CD8-positive, alpha-beta memory T cell (primary cell): ENCODE data around the gene CEMIP2. TPM values are rescaled to one million over a fixed set of nuclear protein-coding genes. Genes with fewer than 3 reads are reported as not detected.

Source experiments
- CTCF ChIA-PET: fragments of 350-600 bp; sonication (Branson Sonifier 250); formaldehyde crosslinking; loops from one replicate; lab custom pipeline; 2021; ENCODE audit warnings: antibody characterized with exemption; lab: Charles Lee
- POLR2A ChIA-PET: fragments of 350-600 bp; sonication (Branson Sonifier 250); formaldehyde crosslinking; loops from one replicate; lab custom pipeline; 2021; ENCODE audit warnings: antibody characterized with exemption; lab: Charles Lee
- DNase-seq, 5 donors: peaks; one replicate each; pipeline versions ENCODE4 v3.0.0 to v3.0.0-alpha.2; 2020 to 2022; ENCODE audit warnings: mixed read lengths in 1 of 5
- H3K27ac ChIP-seq: one replicate; pipeline ENCODE4 v1.7.0; 2013; ENCODE audit warnings: low read depth, mild to moderate bottlenecking, low read length, moderate library complexity
- H3K27me3 ChIP-seq: 2 replicates; pipeline ENCODE4 v1.7.0; 2013; ENCODE audit warnings: low read length, mild to moderate bottlenecking; ENCODE audit not compliant: insufficient read depth, poor library complexity, severe bottlenecking
- H3K36me3 ChIP-seq: 2 replicates; pipeline ENCODE4 v1.7.0; 2013; ENCODE audit warnings: mild to moderate bottlenecking, low read length, moderate library complexity; ENCODE audit not compliant: insufficient read depth
- H3K4me1 ChIP-seq: 2 replicates; pipeline ENCODE4 v1.7.0; 2013; ENCODE audit warnings: mild to moderate bottlenecking, low read length, moderate library complexity; ENCODE audit not compliant: insufficient read depth
- H3K4me3 ChIP-seq: 2 replicates; pipeline ENCODE4 v1.7.0; 2013; ENCODE audit warnings: mild to moderate bottlenecking, low read length
- H3K9me3 ChIP-seq: 2 replicates; pipeline ENCODE4 v1.7.0; 2013; ENCODE audit warnings: mild to moderate bottlenecking, low read length
- H3K27ac Mint-ChIP-seq, 8 donors: one replicate each; pipeline ENCODE4 v1.8.0; 2020 to 2021; ENCODE audit warnings: mixed read lengths in 8 of 8, mild to moderate bottlenecking in 6 of 8, inconsistent platforms in 3 of 8, moderate library complexity in 3 of 8
- H3K27me3 Mint-ChIP-seq, 2 donors: one replicate each; pipeline ENCODE4 v1.8.0; 2020 to 2021; ENCODE audit warnings: mixed read lengths in 2 of 2, mild to moderate bottlenecking in 1 of 2, moderate library complexity in 1 of 2
- H3K36me3 Mint-ChIP-seq, 3 donors: one replicate each; pipeline ENCODE4 v1.8.0; 2020 to 2021; ENCODE audit warnings: mixed read lengths in 3 of 3, inconsistent platforms in 1 of 3, mild to moderate bottlenecking in 1 of 3
- H3K4me1 Mint-ChIP-seq, 3 donors: one replicate each; pipeline ENCODE4 v1.8.0; 2020 to 2021; ENCODE audit warnings: mixed read lengths in 3 of 3, inconsistent platforms in 1 of 3, mild to moderate bottlenecking in 1 of 3
- H3K4me3 Mint-ChIP-seq, 7 donors: one replicate each; pipeline ENCODE4 v1.8.0; 2020 to 2021; ENCODE audit warnings: mixed read lengths in 7 of 7, mild to moderate bottlenecking in 6 of 7, moderate library complexity in 4 of 7, inconsistent platforms in 2 of 7
- H3K9me3 Mint-ChIP-seq, 5 donors: one replicate each; pipeline ENCODE4 v1.8.0; 2020 to 2022; ENCODE audit warnings: mixed read lengths in 5 of 5, mild to moderate bottlenecking in 3 of 5, moderate library complexity in 2 of 5, inconsistent platforms in 1 of 5
- polyA plus RNA-seq: library from polyadenylated mRNA; unstranded; fragments of 300-500 nt; fragmentation: Illumina TruSeq; gene quantifications from one replicate; pipeline ENCODE4 v1.2.3, GENCODE V29; 2021
- total RNA-seq, 2 experiments: library from RNA; stranded (reverse); gene quantifications; one replicate each; pipeline ENCODE4 v1.2.3, GENCODE V29; 2021

CEMIP2 gene
- total and polyA plus RNA-seq, 3 experiments from 2014 or later = 8.8 to 75.5 (median 74.1) TPM

GRCh38 chr9:71765693-71766092 lies 2.6 kb downstream of the CEMIP2 start:
- DNase-seq = no peak
- H3K27me3 Mint-ChIP-seq = peaks cover 0 to 3% of the 10 kb centered on the region in 2 donors

GRCh38 chr9:71764891-71765290 lies 3.4 kb downstream of the CEMIP2 start:
- POLR2A ChIA-PET = interaction anchor here (0.5 to 0.6 kb wide), 3 partner anchors 76 to 262 kb away, joined by 3 to 4 read pairs (median 3); no protein-coding TSS in a partner anchor
- CTCF ChIA-PET = interaction anchor here (1.2 to 5.8 kb wide), 5 partner anchors 19 to 160 kb away, joined by 3 to 35 read pairs (median 3); no protein-coding TSS in a partner anchor
- Mint-ChIP-seq H3K4me3 (peak overlapping the region; percentile 4 to 99 (median 63)), H3K27ac (peak overlapping the region in 5 of 8 donors; percentile 14 to 67 (median 41)), H3K4me1 (peaks cover 66 to 76% (median 74%) of the 10 kb centered on the region in 3 donors), H3K27me3 (peaks cover 0 to 3% of the 10 kb centered on the region in 2 donors), H3K36me3 (peaks cover 0 to 29% (median 0%) of the 10 kb centered on the region in 3 donors), H3K9me3 (no peaks in the 10 kb centered on the region)
- DNase-seq = no peak
- Histone ChIP-seq H3K4me1 (peaks cover 66% of the 10 kb centered on the region), H3K4me3 (no peak overlapping the region), H3K36me3 (no peaks in the 10 kb centered on the region), H3K27me3 (no peaks in the 10 kb centered on the region), H3K9me3 (no peaks in the 10 kb centered on the region), H3K27ac (no peak overlapping the region)

More at GRCh38 chr9:71765693-71766092, 2.6 kb downstream of the CEMIP2 start:
- ChIA-PET CTCF (interaction anchor here (1.6 to 5.8 kb wide), 6 partner anchors 15 to 259 kb away, joined by 5 to 74 read pairs (median 14); no protein-coding TSS in a partner anchor), POLR2A (no interaction called here)
- Histone ChIP-seq H3K4me1 (peaks cover 66% of the 10 kb centered on the region), H3K9me3 (no peaks in the 10 kb centered on the region), H3K36me3 (no peaks in the 10 kb centered on the region), H3K4me3 (peak overlapping the region; percentile 18), H3K27ac (no peak overlapping the region), H3K27me3 (no peaks in the 10 kb centered on the region)
- no peaks in the 10 kb centered on the region for H3K9me3 Mint-ChIP-seq
- H3K27ac Mint-ChIP-seq = peak overlapping the region in 7 of 8 donors; percentile 2 to 99 (median 33)
- H3K36me3 Mint-ChIP-seq = peaks cover 0 to 27% (median 0%) of the 10 kb centered on the region in 3 donors
- H3K4me3 Mint-ChIP-seq = peak overlapping the region in 6 of 7 donors; percentile 91 to 100 (median 98)
- peaks cover 67 to 74% (median 74%) of the 10 kb centered on the region in 3 donors for H3K4me1 Mint-ChIP-seq

- no peaks in the 10 kb centered on the region for H3K9me3 ChIP-seq
- no peak overlapping the region for H3K4me3 ChIP-seq
- H3K4me1 Mint-ChIP-seq = peaks cover 64 to 74% (median 72%) of the 10 kb centered on the region in 3 donors
- ChIA-PET POLR2A (interaction anchor here (0.6 kb wide), 2 partner anchors 172 to 262 kb away, joined by 3 to 4 read pairs; no protein-coding TSS in a partner anchor), CTCF (interaction anchor here (1.2 to 5.8 kb wide), 5 partner anchors 19 to 160 kb away, joined by 3 to 35 read pairs (median 3); no protein-coding TSS in a partner anchor)
- H3K27ac Mint-ChIP-seq = peak overlapping the region in 4 of 8 donors; percentile 13 to 58 (median 22)
- peaks cover 63% of the 10 kb centered on the region for H3K4me1 ChIP-seq
- no peak overlapping the region for H3K27ac ChIP-seq
- DNase-seq = no peak
- H3K27me3 Mint-ChIP-seq = peaks cover 0 to 3% of the 10 kb centered on the region in 2 donors
- peaks cover 0 to 31% (median 0%) of the 10 kb centered on the region in 3 donors for H3K36me3 Mint-ChIP-seq
- H3K4me3 Mint-ChIP-seq = peak overlapping the region; percentile 4 to 91 (median 59)
- no peaks in the 10 kb centered on the region for H3K36me3 ChIP-seq
- H3K9me3 Mint-ChIP-seq = no peaks in the 10 kb centered on the region
- H3K27me3 ChIP-seq = no peaks in the 10 kb centered on the region
Observed at GRCh38 chr9:71764463-71764862, 3.9 kb downstream of the CEMIP2 start.

GRCh38 chr9:71763832-71764231 lies 4.5 kb downstream of the CEMIP2 start:
- Histone ChIP-seq H3K9me3 (no peaks in the 10 kb centered on the region), H3K4me3 (no peak overlapping the region), H3K36me3 (no peaks in the 10 kb centered on the region), H3K4me1 (peaks cover 68% of the 10 kb centered on the region), H3K27ac (no peak overlapping the region), H3K27me3 (no peaks in the 10 kb centered on the region)
- Mint-ChIP-seq H3K9me3 (no peaks in the 10 kb centered on the region), H3K36me3 (peaks cover 0 to 33% (median 0%) of the 10 kb centered on the region in 3 donors), H3K4me3 (peak overlapping the region; percentile 25 to 91 (median 43)), H3K27me3 (peaks cover 0 to 3% of the 10 kb centered on the region in 2 donors), H3K4me1 (peaks cover 70 to 80% (median 78%) of the 10 kb centered on the region in 3 donors), H3K27ac (peak overlapping the region in 4 of 8 donors; percentile 13 to 68 (median 28))
- ChIA-PET POLR2A (no interaction called here), CTCF (interaction anchor here (4.0 kb wide), 1 partner anchor 159 kb away, joined by 21 read pairs; no protein-coding TSS in a partner anchor)
- no peak for DNase-seq

- H3K27me3 Mint-ChIP-seq = peaks cover 0 to 3% of the 10 kb centered on the region in 2 donors
- H3K4me3 ChIP-seq = no peak overlapping the region
- H3K27me3 ChIP-seq = no peaks in the 10 kb centered on the region
- CTCF ChIA-PET = interaction anchor here (1.0 kb wide), 1 partner anchor 56 kb away, joined by 5 read pairs; no protein-coding TSS in a partner anchor
- H3K4me3 Mint-ChIP-seq = peak overlapping the region in 3 of 7 donors; percentile 19 to 54 (median 46)
- no peak for DNase-seq
- no peak overlapping the region for H3K27ac ChIP-seq
- H3K4me1 ChIP-seq = peaks cover 75% of the 10 kb centered on the region
- no peaks in the 10 kb centered on the region for H3K9me3 ChIP-seq
- H3K36me3 ChIP-seq = no peaks in the 10 kb centered on the region
- H3K27ac Mint-ChIP-seq = peak overlapping the region in 2 of 8 donors; percentile 13 to 31
- no peaks in the 10 kb centered on the region for H3K9me3 Mint-ChIP-seq
- peaks cover 78 to 88% (median 86%) of the 10 kb centered on the region in 3 donors for H3K4me1 Mint-ChIP-seq
- H3K36me3 Mint-ChIP-seq = peaks cover 0 to 41% (median under 1%) of the 10 kb centered on the region in 3 donors
- POLR2A ChIA-PET = interaction anchor here (0.7 kb wide), 2 partner anchors 18 to 1349 kb away, joined by 3 to 5 read pairs; partner anchors contain the start of gene KLF9
Observed at GRCh38 chr9:71762900-71763653, 5.2 kb downstream of the CEMIP2 start.

- no peaks in the 10 kb centered on the region for H3K27me3 ChIP-seq
- H3K4me3 ChIP-seq = no peak overlapping the region
- peaks cover 86% of the 10 kb centered on the region for H3K4me1 ChIP-seq
- Mint-ChIP-seq H3K27ac (no peak overlapping the region), H3K36me3 (peaks cover 0 to 31% (median 1%) of the 10 kb centered on the region in 3 donors), H3K4me1 (peaks cover 81 to 94% (median 93%) of the 10 kb centered on the region in 3 donors), H3K27me3 (peaks cover 0 to 3% of the 10 kb centered on the region in 2 donors), H3K9me3 (no peaks in the 10 kb centered on the region), H3K4me3 (peak overlapping the region in 3 of 7 donors; percentile 12 to 54 (median 32))
- ChIA-PET CTCF (no interaction called here), POLR2A (no interaction called here)
- H3K9me3 ChIP-seq = no peaks in the 10 kb centered on the region
- DNase-seq = no peak
- no peaks in the 10 kb centered on the region for H3K36me3 ChIP-seq
- H3K27ac ChIP-seq = no peak overlapping the region
Observed at GRCh38 chr9:71761938-71762353, 6.4 kb downstream of the CEMIP2 start.

- no peak for DNase-seq
- POLR2A ChIA-PET = no interaction called here
- peak overlapping the region in 3 of 7 donors; percentile 8 to 45 (median 9) for H3K4me3 Mint-ChIP-seq
- H3K36me3 ChIP-seq = no peaks in the 10 kb centered on the region
- peaks cover 0 to 25% (median 1%) of the 10 kb centered on the region in 3 donors for H3K36me3 Mint-ChIP-seq
- H3K27me3 Mint-ChIP-seq = peaks cover 0 to 3% of the 10 kb centered on the region in 2 donors
- H3K27me3 ChIP-seq = no peaks in the 10 kb centered on the region
- H3K4me1 ChIP-seq = peaks cover 80% of the 10 kb centered on the region
- CTCF ChIA-PET = interaction anchor here (0.9 to 1.5 kb wide), 4 partner anchors 8 to 58 kb away, joined by 3 to 4 read pairs (median 4); no protein-coding TSS in a partner anchor
- peaks cover 82 to 95% (median 95%) of the 10 kb centered on the region in 3 donors for H3K4me1 Mint-ChIP-seq
- H3K27ac Mint-ChIP-seq = no peak overlapping the region
- H3K9me3 ChIP-seq = no peaks in the 10 kb centered on the region
- H3K9me3 Mint-ChIP-seq = no peaks in the 10 kb centered on the region
- no peak overlapping the region for H3K4me3 ChIP-seq
- H3K27ac ChIP-seq = no peak overlapping the region
Observed at GRCh38 chr9:71760901-71761300, 7.4 kb downstream of the CEMIP2 start.
